DOHH2 (cell line): ENCODE results near the gene ITGA1.

Experiments
- EZH2phosphoT487 ChIP-seq: fragments of 200-600 bp; sonication (generic); IDR thresholded peaks from 2 replicates; pipeline ENCODE4 v1.6.1; 2017; ENCODE audit warnings: borderline replicate concordance, mild to moderate bottlenecking, antibody characterized with exemption, low read length, moderate library complexity, mixed read lengths
- TF ChIP-seq, protein P1 (sequence below): fragments of 200-600 bp; sonication (generic); IDR thresholded peaks from one replicate; pipeline ENCODE4 v1.5.1; 2014; ENCODE audit warnings: antibody characterized with exemption, mild to moderate bottlenecking, low read depth, low read length; ENCODE audit not compliant: poor library complexity, severe bottlenecking

DNA sequence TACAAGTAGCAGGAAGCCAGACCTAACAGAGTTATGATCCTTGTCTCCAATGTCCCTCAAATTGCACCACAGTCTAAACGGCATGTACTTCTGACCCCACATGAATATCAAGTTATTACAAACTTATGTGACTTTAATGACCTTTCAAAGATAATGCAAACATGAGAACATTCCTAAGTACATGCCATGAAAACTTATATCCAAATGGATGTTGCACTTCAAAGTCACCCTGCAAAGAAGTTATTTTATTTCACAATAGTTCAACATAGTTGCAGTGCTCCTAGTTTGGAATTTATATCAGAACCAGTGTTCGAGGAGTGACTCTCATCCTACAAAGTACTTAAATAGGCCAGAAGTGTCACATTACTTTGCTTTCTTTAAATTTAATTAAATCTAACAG, 41.2 kb upstream of the ITGA1 start:
- TF ChIP-seq, protein P1, sequence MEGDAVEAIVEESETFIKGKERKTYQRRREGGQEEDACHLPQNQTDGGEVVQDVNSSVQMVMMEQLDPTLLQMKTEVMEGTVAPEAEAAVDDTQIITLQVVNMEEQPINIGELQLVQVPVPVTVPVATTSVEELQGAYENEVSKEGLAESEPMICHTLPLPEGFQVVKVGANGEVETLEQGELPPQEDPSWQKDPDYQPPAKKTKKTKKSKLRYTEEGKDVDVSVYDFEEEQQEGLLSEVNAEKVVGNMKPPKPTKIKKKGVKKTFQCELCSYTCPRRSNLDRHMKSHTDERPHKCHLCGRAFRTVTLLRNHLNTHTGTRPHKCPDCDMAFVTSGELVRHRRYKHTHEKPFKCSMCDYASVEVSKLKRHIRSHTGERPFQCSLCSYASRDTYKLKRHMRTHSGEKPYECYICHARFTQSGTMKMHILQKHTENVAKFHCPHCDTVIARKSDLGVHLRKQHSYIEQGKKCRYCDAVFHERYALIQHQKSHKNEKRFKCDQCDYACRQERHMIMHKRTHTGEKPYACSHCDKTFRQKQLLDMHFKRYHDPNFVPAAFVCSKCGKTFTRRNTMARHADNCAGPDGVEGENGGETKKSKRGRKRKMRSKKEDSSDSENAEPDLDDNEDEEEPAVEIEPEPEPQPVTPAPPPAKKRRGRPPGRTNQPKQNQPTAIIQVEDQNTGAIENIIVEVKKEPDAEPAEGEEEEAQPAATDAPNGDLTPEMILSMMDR: no peak
- TF ChIP-seq EZH2phosphoT487: no peak
